HG03045 (cell line): Measurements from ENCODE around the gene PRR29.

ENCODE experiments used
- ATAC-seq: cut with Tn5 transposase; IDR thresholded peaks from one replicate; pipeline ENCODE4 v1.9.1; 2021; ENCODE audit warnings: mild to moderate bottlenecking, moderate library complexity; ENCODE audit not compliant: unreplicated experiment

The PRR29 gene

GRCh38 chr17:64008346-64008745 lies 10.2 kb downstream of the PRR29 start:
- no peak for ATAC-seq

GRCh38 chr17:64008830-64009229 lies 10.7 kb downstream of the PRR29 start:
- no peak for ATAC-seq

- no peak for ATAC-seq
Observed at GRCh38 chr17:64009571-64010402, 11.6 kb downstream of the PRR29 start.

- ATAC-seq = no peak
Observed at GRCh38 chr17:64015447-64015846, 17.3 kb downstream of the PRR29 start.

- no peak for ATAC-seq
Observed at GRCh38 chr17:64016231-64016784, 18.2 kb downstream of the PRR29 start.

- ATAC-seq = no peak
Observed at GRCh38 chr17:64016974-64017373, 18.8 kb downstream of the PRR29 start.

- ATAC-seq = no peak
Observed at GRCh38 chr17:64017381-64017980, 19.3 kb downstream of the PRR29 start.

GRCh38 chr17:64019551-64019961 lies 21.4 kb downstream of the PRR29 start:
- peak; percentile 17 for ATAC-seq

GRCh38 chr17:64020056-64020766 lies 22.1 kb downstream of the PRR29 start, which contains the start of gene ICAM2:
TSS of gene ICAM2 (minus strand) at chr17:64020633. CDS start at chr17:64006691, 13,942 bp downstream.
- peak; percentile 64 for ATAC-seq

- no peak for ATAC-seq
Observed at GRCh38 chr17:64022611-64023063, 24.5 kb downstream of the PRR29 start.

- ATAC-seq = no peak
Observed at GRCh38 chr17:64024215-64024654, 26.1 kb downstream of the PRR29 start.

- no peak for ATAC-seq
Observed at GRCh38 chr17:64024781-64025731, 26.9 kb downstream of the PRR29 start.

GRCh38 chr17:64025732-64026294 lies 27.7 kb downstream of the PRR29 start:
- peak; percentile 66 for ATAC-seq

- ATAC-seq = no peak
Observed at GRCh38 chr17:64028874-64029464, 30.8 kb downstream of the PRR29 start.

- no peak for ATAC-seq
Observed at GRCh38 chr17:64032081-64032480, 33.9 kb downstream of the PRR29 start.

GRCh38 chr17:64036198-64036922 lies 38.2 kb downstream of the PRR29 start:
- no peak for ATAC-seq

GRCh38 chr17:64037180-64037579 lies 39.0 kb downstream of the PRR29 start:
- no peak for ATAC-seq

GRCh38 chr17:64037802-64038201 lies 39.7 kb downstream of the PRR29 start:
- ATAC-seq = no peak
